ENCODE data around the gene RBPJ. TPM values are rescaled to one million over a fixed set of nuclear protein-coding genes. Genes with fewer than 3 reads are reported as not detected.

Gene RBPJ
- total RNA-seq, 2 donors from 2014 or later = 32.7 to 37.9 TPM

DNA sequence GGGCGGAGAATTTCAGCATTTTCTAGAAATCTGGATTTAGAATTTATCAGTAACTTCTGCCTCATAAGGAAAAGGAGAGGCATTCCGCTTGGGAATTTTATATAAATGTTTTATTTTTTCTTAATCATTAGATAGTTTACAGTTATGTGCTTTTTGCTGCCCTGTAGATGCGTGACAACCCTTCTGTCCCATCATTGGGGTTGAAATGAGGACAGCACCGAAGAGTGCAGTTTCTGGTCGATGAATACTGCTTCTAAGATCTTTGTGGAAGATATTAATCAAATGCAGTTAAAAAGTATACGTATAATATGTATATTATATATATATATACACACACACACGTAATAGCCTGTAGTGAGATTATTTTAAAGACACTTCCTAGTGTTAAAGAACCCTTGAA is 1.5 kb downstream of the RBPJ start:
- peaks cover 33% of the 10 kb centered on the region for H3K4me1 ChIP-seq
- H3K27ac ChIP-seq = peak overlapping the region in 1 of 4 donors; percentile 99
- no peak for DNase-seq
- 21 to 23% methylated on average over 7 of the region's 7 CpGs for whole genome bisulfite sequencing, 2 donors
- no peak for ATAC-seq
- H3K36me3 ChIP-seq (replicated peaks in 1 of 2; ENCODE audit: insufficient read depth in 1 of 2, low read depth in 2 of 2) = no peaks in the 10 kb centered on the region
- no peaks in the 10 kb centered on the region for H3K9me3 ChIP-seq
- intact Hi-C loops (cut with DNase I) = no loop called here
- H3K4me3 ChIP-seq = peak overlapping the region in 1 of 2 donors; percentile 17
- H3K27me3 ChIP-seq = no peaks in the 10 kb centered on the region
- TF ChIP-seq, protein P1, sequence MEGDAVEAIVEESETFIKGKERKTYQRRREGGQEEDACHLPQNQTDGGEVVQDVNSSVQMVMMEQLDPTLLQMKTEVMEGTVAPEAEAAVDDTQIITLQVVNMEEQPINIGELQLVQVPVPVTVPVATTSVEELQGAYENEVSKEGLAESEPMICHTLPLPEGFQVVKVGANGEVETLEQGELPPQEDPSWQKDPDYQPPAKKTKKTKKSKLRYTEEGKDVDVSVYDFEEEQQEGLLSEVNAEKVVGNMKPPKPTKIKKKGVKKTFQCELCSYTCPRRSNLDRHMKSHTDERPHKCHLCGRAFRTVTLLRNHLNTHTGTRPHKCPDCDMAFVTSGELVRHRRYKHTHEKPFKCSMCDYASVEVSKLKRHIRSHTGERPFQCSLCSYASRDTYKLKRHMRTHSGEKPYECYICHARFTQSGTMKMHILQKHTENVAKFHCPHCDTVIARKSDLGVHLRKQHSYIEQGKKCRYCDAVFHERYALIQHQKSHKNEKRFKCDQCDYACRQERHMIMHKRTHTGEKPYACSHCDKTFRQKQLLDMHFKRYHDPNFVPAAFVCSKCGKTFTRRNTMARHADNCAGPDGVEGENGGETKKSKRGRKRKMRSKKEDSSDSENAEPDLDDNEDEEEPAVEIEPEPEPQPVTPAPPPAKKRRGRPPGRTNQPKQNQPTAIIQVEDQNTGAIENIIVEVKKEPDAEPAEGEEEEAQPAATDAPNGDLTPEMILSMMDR (IDR thresholded peaks at IDR 0.05) = no peak
- TF ChIP-seq POLR2A (IDR thresholded peaks at IDR 0.05) = no peak

DNA sequence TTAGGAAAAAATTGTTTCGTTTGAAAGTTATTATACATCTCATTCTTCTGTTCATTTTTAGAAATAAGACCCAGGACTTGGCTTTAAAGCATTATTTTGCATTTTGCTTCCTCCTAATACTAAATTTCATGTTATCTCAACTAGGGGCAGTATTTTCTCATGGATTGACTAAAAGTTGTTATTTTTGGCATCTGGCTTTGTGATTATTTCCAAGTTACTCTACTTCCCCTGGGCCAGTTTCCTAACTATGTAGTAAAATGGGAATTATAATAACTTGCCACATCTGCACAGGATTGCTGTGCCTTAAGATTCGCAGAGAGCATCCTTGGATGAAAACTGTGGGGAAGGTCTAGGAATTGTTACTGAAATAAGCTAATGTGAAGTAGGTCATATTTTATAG is 3.0 kb downstream of the RBPJ start:
- Histone ChIP-seq H3K9me3 (no peaks in the 10 kb centered on the region), H3K4me1 (peaks cover 33% of the 10 kb centered on the region), H3K27ac (no peak overlapping the region), H3K4me3 (no peak overlapping the region), H3K27me3 (no peaks in the 10 kb centered on the region), H3K36me3 (replicated peaks in 1 of 2; ENCODE audit: insufficient read depth in 1 of 2, low read depth in 2 of 2) (no peaks in the 10 kb centered on the region)
- 21 to 33% methylated on average over 2 of the region's 2 CpGs for WGBS, 2 donors
- intact Hi-C loops (cut with DNase I) = no loop called here
- ATAC-seq = no peak
- TF ChIP-seq POLR2A (IDR thresholded peaks at IDR 0.05) = no peak
- TF ChIP-seq, protein P1 (IDR thresholded peaks at IDR 0.05) = peak in 2 of 7 experiments; percentile 7 to 11
- DNase-seq = no peak

DNA sequence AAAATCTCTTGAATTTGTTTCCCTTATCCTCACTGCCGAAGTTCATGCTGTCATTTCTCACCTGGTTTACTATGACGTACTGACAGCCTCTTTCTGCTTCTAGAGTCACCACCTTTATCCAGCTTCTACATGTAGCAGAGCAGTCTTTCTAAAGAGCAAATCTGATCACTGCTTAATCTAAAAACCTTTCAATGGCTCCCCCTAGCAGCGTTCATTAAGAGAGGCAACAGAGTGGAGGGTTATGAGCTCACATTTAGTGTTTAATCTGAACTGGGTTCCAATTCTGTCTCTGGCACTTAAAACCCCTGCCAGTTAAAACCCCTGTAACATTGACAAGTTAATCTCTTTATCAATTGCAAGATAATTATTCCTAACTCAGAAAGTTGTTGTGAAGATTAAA is 4.4 kb downstream of the RBPJ start:
- ATAC-seq (no peak), DNase-seq (peak in 1 of 4 donors; percentile 26)
- TF ChIP-seq POLR2A (IDR thresholded peaks at IDR 0.05) = no peak
- TF ChIP-seq, protein P1 (IDR thresholded peaks at IDR 0.05) = peak in 5 of 7 experiments; percentile 9 to 41 (median 33)

DNA sequence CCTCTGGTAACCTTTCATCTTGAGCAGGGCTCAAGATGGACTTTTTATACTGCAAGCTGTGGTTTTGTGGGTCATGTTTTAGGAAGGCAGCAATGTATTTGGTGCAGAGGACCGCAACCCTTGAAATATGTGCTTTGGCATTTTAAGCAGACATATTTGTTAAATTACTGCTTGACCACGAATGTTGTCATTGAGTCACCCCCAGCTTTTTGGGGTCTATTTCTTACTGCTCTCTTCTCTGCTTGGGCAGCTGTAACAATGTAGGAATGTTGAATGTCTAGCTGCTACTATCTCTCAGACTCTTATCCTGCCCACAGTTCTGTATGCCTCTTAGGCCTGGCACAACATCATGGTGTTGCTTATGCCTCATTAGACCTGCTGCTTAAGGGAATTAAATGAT is 6.0 kb downstream of the RBPJ start:
- WGBS, 2 donors = 57 to 59% methylated on average over 2 of the region's 2 CpGs
- no peak overlapping the region for H3K27ac ChIP-seq
- no peak for DNase-seq
- intact Hi-C loops (cut with DNase I) = no loop called here
- no peak overlapping the region for H3K4me3 ChIP-seq
- TF ChIP-seq POLR2A (IDR thresholded peaks at IDR 0.05) = no peak
- TF ChIP-seq, protein P1 (IDR thresholded peaks at IDR 0.05) = no peak
- no peaks in the 10 kb centered on the region for H3K36me3 ChIP-seq (replicated peaks in 1 of 2; ENCODE audit: insufficient read depth in 1 of 2, low read depth in 2 of 2)
- H3K9me3 ChIP-seq = no peaks in the 10 kb centered on the region
- no peaks in the 10 kb centered on the region for H3K27me3 ChIP-seq
- peaks cover 51% of the 10 kb centered on the region for H3K4me1 ChIP-seq
- ATAC-seq = no peak

More for the DNA sequence above, 4.4 kb downstream of the RBPJ start:
- Histone ChIP-seq H3K4me1 (peaks cover 36% of the 10 kb centered on the region), H3K9me3 (no peaks in the 10 kb centered on the region), H3K27me3 (no peaks in the 10 kb centered on the region), H3K36me3 (replicated peaks in 1 of 2; ENCODE audit: insufficient read depth in 1 of 2, low read depth in 2 of 2) (no peaks in the 10 kb centered on the region), H3K27ac (no peak overlapping the region), H3K4me3 (no peak overlapping the region)
- 31 to 36% methylated on average over 3 of the region's 3 CpGs for WGBS, 2 donors
- intact Hi-C loops (cut with DNase I) = no loop called here

DNA sequence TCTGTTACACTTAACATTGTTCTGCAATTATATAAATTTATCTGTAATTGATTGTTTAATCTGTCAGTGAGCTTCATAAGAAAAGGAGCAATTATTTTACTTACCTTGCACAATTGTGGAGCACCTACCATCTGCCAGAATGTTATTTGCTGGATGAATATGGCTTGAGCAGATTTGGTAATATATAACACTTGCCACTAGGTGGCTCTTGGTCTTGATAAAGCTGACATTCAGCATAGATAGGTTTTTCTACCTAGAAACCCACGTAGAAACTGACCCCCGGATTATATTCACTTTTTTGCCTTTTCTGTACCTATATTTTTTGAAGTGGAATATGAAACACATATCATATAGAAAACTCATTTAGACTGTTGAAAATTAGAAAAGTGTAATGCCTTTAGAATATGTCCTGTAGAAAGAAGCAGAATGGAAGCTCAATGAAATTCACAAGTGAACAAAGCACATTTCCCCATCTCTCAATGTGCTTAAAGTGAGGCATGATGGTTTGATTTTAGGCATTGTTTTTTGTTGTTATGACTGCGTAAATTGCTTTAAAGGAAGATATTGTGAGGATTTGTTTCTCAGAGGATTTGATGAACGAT is 9.5 kb downstream of the RBPJ start:
- H3K9me3 ChIP-seq = no peaks in the 10 kb centered on the region
- H3K27ac ChIP-seq = no peak overlapping the region
- peaks cover 29% of the 10 kb centered on the region for H3K4me1 ChIP-seq
- TF ChIP-seq, protein P1 (IDR thresholded peaks at IDR 0.05) = peak; percentile 49 to 80 (median 70)
- TF ChIP-seq POLR2A (IDR thresholded peaks at IDR 0.05) = no peak
- H3K4me3 ChIP-seq = no peak overlapping the region
- no peaks in the 10 kb centered on the region for H3K27me3 ChIP-seq
- no peaks in the 10 kb centered on the region for H3K36me3 ChIP-seq (replicated peaks in 1 of 2; ENCODE audit: insufficient read depth in 1 of 2, low read depth in 2 of 2)
- intact Hi-C loops (cut with DNase I) = loop anchor here (10.0 kb wide), 1 partner anchor 75 kb away; no protein-coding TSS in a partner anchor
- ATAC-seq = peak; percentile 82
- peak in 1 of 4 donors; percentile 43 for DNase-seq
- WGBS, 2 donors = 41 to 43% methylated on average over 4 of the region's 4 CpGs

Data from body of pancreas (tissue), 4 donors.